HEK293 (cell line): ENCODE results near the gene ADCY6.
A peak's percentile ranks its signal among the peaks of the same experiment; 100 is the strongest.

Experiments used
- PRDM10 ChIP-seq: fragments of 450-650 bp; formaldehyde crosslinking; IDR thresholded peaks from 2 replicates; pipeline ENCODE4 v1.5.1; 2016; ENCODE audit warnings: missing biosample characterization, missing genetic modification characterization
- SP3 ChIP-seq: fragments of 450-650 bp; formaldehyde crosslinking; IDR thresholded peaks from 2 replicates; pipeline ENCODE4 v1.5.1; 2016; ENCODE audit warnings: missing biosample characterization, missing genetic modification characterization
- ZBTB10 ChIP-seq: fragments of 450-650 bp; formaldehyde crosslinking; IDR thresholded peaks from 2 replicates; pipeline ENCODE4 v1.5.1; 2016; ENCODE audit warnings: missing biosample characterization, missing genetic modification characterization
- ZBTB20 ChIP-seq: fragments of 450-650 bp; formaldehyde crosslinking; IDR thresholded peaks from 2 replicates; pipeline ENCODE4 v1.5.1; 2016; ENCODE audit warnings: missing biosample characterization, missing genetic modification characterization
- ZFP3 ChIP-seq: fragments of 450-650 bp; formaldehyde crosslinking; IDR thresholded peaks from 2 replicates; pipeline ENCODE4 v1.5.1; 2016; ENCODE audit warnings: low read depth, missing biosample characterization, missing genetic modification characterization
- ZNF114 ChIP-seq: fragments of 450-650 bp; formaldehyde crosslinking; IDR thresholded peaks from 2 replicates; pipeline ENCODE4 v1.5.0; 2017; ENCODE audit warnings: missing biosample characterization, missing genetic modification characterization
- ZNF19 ChIP-seq: fragments of 450-650 bp; formaldehyde crosslinking; IDR thresholded peaks from 2 replicates; pipeline ENCODE4; 2016; ENCODE audit warnings: missing biosample characterization, missing genetic modification characterization, low read depth
- ZNF202 ChIP-seq: fragments of 450-650 bp; formaldehyde crosslinking; IDR thresholded peaks from 2 replicates; pipeline ENCODE4 v1.5.1; 2016; ENCODE audit warnings: missing biosample characterization, missing genetic modification characterization, borderline replicate concordance
- ZNF239 ChIP-seq: fragments of 450-650 bp; formaldehyde crosslinking; IDR thresholded peaks from 2 replicates; pipeline ENCODE4 v1.5.1; 2016; ENCODE audit warnings: missing biosample characterization, missing genetic modification characterization
- ZNF280C ChIP-seq: fragments of 450-650 bp; formaldehyde crosslinking; IDR thresholded peaks from 2 replicates; pipeline ENCODE4 v1.5.1; 2016; ENCODE audit warnings: missing biosample characterization, missing genetic modification characterization
- ZNF366 ChIP-seq: fragments of 450-650 bp; formaldehyde crosslinking; conservative IDR thresholded peaks from 2 replicates; pipeline ENCODE4 v1.5.1; 2016; ENCODE audit warnings: missing biosample characterization, missing genetic modification characterization
- ZNF37A ChIP-seq: fragments of 450-650 bp; IDR thresholded peaks from 2 replicates; pipeline ENCODE4 v1.5.1; 2018; ENCODE audit warnings: missing biosample characterization, missing genetic modification characterization
- ZNF391 ChIP-seq: fragments of 450-650 bp; formaldehyde crosslinking; IDR thresholded peaks from 2 replicates; pipeline ENCODE4 v1.5.1; 2016; ENCODE audit warnings: low read depth, missing biosample characterization, missing genetic modification characterization, borderline replicate concordance
- ZNF398 ChIP-seq: fragments of 450-650 bp; formaldehyde crosslinking; IDR thresholded peaks from 2 replicates; pipeline ENCODE4 v1.5.1; 2017; ENCODE audit warnings: missing biosample characterization, missing genetic modification characterization
- ZNF513 ChIP-seq: fragments of 450-650 bp; IDR thresholded peaks from 2 replicates; pipeline ENCODE4 v1.5.1; 2018; ENCODE audit warnings: missing biosample characterization, missing genetic modification characterization
- ZNF521 ChIP-seq: fragments of 450-650 bp; formaldehyde crosslinking; IDR thresholded peaks from 2 replicates; pipeline ENCODE4 v1.5.1; 2017; ENCODE audit warnings: missing biosample characterization, mild to moderate bottlenecking, missing genetic modification characterization
- ZNF548 ChIP-seq: fragments of 450-650 bp; formaldehyde crosslinking; IDR thresholded peaks from 2 replicates; pipeline ENCODE4 v1.5.1; 2016; ENCODE audit warnings: missing biosample characterization, missing genetic modification characterization
- ZNF560 ChIP-seq: fragments of 450-650 bp; formaldehyde crosslinking; IDR thresholded peaks from 2 replicates; pipeline ENCODE4 v1.5.1; 2017; ENCODE audit warnings: missing biosample characterization, missing genetic modification characterization, borderline replicate concordance
- ZNF561 ChIP-seq: fragments of 450-650 bp; IDR thresholded peaks from 2 replicates; pipeline ENCODE4 v1.5.1; 2018; ENCODE audit warnings: missing biosample characterization, missing genetic modification characterization, borderline replicate concordance
- ZNF626 ChIP-seq: fragments of 450-650 bp; sonication (Bioruptor Pico); formaldehyde crosslinking; IDR thresholded peaks from 2 replicates; pipeline ENCODE4 v1.5.1; 2018; ENCODE audit warnings: missing biosample characterization, missing genetic modification characterization, inconsistent platforms
- ZNF645 ChIP-seq: fragments of 450-650 bp; formaldehyde crosslinking; IDR thresholded peaks from 2 replicates; pipeline ENCODE4; 2016; ENCODE audit warnings: missing biosample characterization, missing genetic modification characterization
- ZNF664 ChIP-seq: fragments of 450-650 bp; formaldehyde crosslinking; IDR thresholded peaks from 2 replicates; pipeline ENCODE4 v1.5.1; 2016; ENCODE audit warnings: missing biosample characterization, missing genetic modification characterization
- ZNF785 ChIP-seq: fragments of 450-650 bp; formaldehyde crosslinking; IDR thresholded peaks from 2 replicates; pipeline ENCODE4 v1.5.1; 2016; ENCODE audit warnings: missing biosample characterization, missing genetic modification characterization
- ZSCAN18 ChIP-seq: fragments of 450-650 bp; formaldehyde crosslinking; IDR thresholded peaks from 2 replicates; pipeline ENCODE4 v1.5.1; 2016; ENCODE audit warnings: missing biosample characterization, missing genetic modification characterization

The ADCY6 gene

GRCh38 chr12:48716493-48717251, 72.2 kb downstream of the ADCY6 start, which contains the start of gene CCNT1 (continued):
- TF ChIP-seq ZFP3 (tag by site-specific recombination) (peak; percentile 68), ZBTB20 (tag by site-specific recombination) (peak; percentile 23), PRDM10 (peak; percentile 67), ZNF366 (tag by site-specific recombination) (peak; percentile 66; the same call in 1 of the 2 replicates), ZNF114 (tag by site-specific recombination) (no peak), ZNF37A (tag by site-specific recombination) (peak; percentile 70; the same call in 1 of the 2 replicates), ZNF239 (tag by site-specific recombination) (0 out of 2 replicates have a peak, but pooled peaks have one; percentile 34), ZNF561 (tag by site-specific recombination) (peak; percentile 75), ZBTB10 (tag by site-specific recombination) (peak; percentile 77; the same call in 1 of the 2 replicates), ZNF785 (tag by site-specific recombination) (peak; percentile 90; the same call in 1 of the 2 replicates), ZNF398 (tag by site-specific recombination) (no peak), ZNF560 (tag by site-specific recombination) (no peak), ZNF19 (tag by site-specific recombination) (no peak), ZNF513 (tag by site-specific recombination) (peak; percentile 63; the same call in 1 of the 2 replicates), ZSCAN18 (tag by site-specific recombination) (no peak), SP3 (tag by site-specific recombination) (peak; percentile 71), ZNF280C (tag by site-specific recombination) (no peak), ZNF202 (tag by site-specific recombination) (no peak), ZNF664 (no peak), ZNF391 (tag by site-specific recombination) (peak; percentile 76; the same call in 1 of the 2 replicates), ZNF626 (no peak), ZNF521 (tag by site-specific recombination) (no peak), ZNF548 (no peak), ZNF645 (peak; percentile 74; the same call in 1 of the 2 replicates)
